GM10266 (cell line): ENCODE data around the gene ZNF521.

Experiments
- DNase-seq: peaks from one replicate; pipeline ENCODE4 v3.0.0; 2012; ENCODE audit errors: extremely low spot score
- TF ChIP-seq, protein P1 (sequence below): IDR thresholded peaks from 2 replicates; pipeline ENCODE4 v1.5.1; 2012; ENCODE audit warnings: mild to moderate bottlenecking, low read depth; ENCODE audit not compliant: control insufficient read depth, insufficient read depth; ENCODE audit errors: missing control alignments

ZNF521 gene

DNA sequence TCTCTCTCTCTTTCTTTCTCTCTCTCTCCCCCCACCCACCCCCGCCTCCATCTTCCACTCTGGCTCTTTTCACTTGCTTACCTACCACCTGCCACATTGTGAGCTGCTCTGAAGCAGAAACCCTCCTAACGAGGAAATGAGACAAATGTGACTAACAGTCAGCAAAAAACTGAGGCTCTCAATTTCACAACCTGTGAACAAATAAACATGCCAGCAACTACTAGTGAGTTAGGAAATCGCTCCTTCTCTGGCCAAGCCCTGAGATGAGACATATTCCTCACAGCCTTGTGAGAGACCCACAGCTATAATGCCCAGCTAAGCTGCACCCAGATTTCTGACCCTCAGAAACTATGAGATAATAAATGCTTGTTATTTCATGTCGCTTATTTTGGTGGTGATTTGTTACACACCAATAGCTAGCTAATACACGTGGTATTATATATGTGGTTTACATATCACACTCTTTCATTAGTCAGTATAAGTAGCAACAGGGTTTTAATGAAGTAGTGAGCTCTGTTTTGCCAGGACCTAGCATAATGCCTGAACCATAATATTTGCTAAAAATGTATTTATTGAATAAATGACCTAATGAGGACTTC lies 8.4 kb upstream of the ZNF521 start:
- TF ChIP-seq, protein P1, sequence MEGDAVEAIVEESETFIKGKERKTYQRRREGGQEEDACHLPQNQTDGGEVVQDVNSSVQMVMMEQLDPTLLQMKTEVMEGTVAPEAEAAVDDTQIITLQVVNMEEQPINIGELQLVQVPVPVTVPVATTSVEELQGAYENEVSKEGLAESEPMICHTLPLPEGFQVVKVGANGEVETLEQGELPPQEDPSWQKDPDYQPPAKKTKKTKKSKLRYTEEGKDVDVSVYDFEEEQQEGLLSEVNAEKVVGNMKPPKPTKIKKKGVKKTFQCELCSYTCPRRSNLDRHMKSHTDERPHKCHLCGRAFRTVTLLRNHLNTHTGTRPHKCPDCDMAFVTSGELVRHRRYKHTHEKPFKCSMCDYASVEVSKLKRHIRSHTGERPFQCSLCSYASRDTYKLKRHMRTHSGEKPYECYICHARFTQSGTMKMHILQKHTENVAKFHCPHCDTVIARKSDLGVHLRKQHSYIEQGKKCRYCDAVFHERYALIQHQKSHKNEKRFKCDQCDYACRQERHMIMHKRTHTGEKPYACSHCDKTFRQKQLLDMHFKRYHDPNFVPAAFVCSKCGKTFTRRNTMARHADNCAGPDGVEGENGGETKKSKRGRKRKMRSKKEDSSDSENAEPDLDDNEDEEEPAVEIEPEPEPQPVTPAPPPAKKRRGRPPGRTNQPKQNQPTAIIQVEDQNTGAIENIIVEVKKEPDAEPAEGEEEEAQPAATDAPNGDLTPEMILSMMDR = no peak
- DNase-seq = no peak

DNA sequence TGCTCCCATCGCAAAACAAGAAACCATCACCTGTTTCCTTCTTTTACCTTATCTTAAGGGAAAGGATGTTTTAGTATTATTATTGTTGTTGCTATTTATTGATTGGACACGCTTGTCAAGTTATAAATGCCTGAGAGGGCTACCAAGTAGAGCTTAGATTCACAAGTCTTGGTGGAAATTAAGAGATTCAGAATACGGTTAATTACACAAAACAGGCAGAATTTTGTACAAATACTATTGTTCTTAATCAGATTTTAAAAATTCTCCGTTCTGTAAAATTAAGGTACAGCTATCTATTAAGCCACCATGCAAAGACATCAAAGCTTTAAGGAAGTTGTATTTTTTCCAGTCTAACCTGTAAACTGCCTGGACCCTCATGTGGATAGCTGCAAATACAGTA lies 1.1 kb upstream of the ZNF521 start:
- DNase-seq = no peak
- TF ChIP-seq, protein P1 = no peak

DNA sequence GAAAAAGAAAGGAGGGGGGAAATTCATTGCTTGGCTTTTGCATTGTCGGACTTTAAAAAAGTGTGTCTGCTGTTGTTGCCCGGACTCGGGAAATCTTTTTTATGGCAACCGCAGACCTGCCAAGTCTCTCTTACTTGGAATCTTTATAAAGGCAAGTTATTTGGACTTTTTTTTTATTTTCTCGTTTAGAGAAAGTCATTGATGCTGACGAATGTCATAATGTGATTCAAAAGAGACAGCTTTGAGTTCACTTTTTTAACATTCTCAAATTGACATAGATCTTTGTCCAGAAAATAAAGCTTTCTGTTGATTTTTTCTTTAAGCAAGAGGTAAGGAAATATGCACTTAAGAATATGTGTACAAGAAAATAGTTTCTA lies 651 bp upstream of the ZNF521 start:
- TF ChIP-seq, protein P1 = no peak
- DNase-seq = no peak

DNA sequence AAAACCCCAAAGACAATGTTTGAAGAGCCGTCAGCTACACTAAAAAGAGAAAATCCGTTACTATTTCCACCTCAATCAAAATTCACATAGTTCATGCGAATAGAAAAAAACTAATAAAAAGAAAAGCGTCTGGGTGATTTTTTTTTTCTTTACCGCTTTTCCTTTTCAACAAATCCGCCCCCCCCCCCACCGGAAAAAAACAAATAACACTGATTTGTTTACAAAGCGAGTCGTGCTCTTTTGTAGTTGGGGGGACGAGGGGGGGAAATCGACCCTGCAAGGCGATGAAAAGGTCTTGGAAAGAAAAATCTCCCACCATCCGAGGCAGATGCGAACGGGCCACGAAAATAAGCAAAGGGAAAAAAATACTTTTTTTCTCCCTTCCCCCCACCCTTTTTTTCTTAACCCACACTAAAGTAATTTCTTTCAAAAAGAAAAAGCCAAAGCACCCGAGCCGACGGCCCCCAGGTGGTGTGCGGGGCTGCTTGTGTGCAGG lies 638 bp downstream of the ZNF521 start:
- TF ChIP-seq, protein P1 = no peak
- peak; percentile 16 for DNase-seq

DNA sequence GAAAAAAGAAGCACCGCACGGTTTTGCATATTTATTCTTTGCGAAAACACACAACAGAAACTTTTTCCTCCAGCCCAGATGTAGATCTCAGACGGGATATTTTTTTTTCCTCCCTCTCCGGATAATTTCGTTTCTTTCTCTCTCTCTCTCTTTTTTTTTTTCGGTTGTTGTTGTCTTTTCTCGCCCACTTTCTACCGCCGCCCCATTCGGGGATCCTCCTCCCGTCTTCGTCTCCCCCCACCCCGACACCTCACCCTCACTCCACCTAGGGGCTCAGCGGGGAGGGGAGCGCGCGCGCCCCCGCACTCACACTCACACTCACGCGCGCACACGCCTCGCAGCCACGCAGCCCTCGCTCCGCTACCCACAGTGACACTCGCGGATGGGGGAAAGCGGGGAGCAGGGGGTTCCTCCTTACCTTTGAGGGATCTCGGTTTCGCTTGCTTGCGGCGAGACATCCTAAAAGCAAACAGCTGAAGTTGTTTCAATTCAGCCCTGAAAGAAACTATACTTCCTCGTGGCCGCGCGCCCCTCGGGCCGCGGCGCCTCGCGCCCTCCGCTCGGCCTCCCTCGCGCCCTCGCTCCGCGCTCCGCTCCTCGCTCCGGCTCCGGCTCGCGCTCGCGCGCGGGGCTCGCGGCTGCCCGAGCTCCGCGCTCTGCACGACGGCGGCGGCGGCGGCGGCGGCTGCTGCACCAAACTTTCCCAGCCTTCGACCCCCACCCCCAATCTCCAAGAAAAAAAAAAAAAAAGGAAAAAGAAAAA lies 1.3 kb downstream of the ZNF521 start:
- DNase-seq = peak; percentile 71
- TF ChIP-seq, protein P1 = no peak

DNA sequence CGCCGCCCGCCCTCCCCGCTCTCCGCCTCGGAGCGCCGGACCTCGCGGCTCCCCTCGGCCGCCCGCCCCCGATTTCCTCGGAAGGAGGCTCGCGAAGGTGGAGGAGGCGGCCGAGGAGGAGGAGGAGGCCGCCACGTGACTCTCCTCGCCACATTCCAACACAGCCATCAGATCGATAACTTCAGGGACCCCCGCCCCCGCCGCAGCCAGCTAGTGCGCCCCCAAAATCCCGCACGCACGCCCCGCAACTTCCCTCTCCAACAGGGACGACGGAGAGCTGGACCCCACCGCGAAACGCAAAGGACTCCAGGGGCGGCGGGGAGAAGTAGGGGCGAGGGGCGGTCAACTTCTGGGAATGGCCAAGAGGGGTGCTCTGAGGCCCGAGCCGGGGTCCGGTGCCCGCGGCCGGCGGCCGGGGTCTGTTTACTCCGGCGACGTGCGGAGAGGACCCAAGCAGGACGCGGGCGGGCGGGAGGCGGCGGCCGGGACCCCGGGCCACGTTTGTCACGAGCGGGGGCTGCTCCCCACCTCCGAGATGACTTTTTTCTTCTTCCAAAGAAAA lies 2.0 kb downstream of the ZNF521 start:
- peak; percentile 24 for DNase-seq
- TF ChIP-seq, protein P1 = no peak
